Stimulated activated CD4-positive, alpha-beta T cell treated with anti-CD3 and anti-CD28 coated beads, TNF-alpha, amount 100 ng/mL, for 1 hour (primary cell): ENCODE measurements around the gene STRIP1.
A peak's percentile ranks its signal among the peaks of the same experiment; 100 is the strongest.
"Not testable (repeated sequence)": the region's sequence is repeated elsewhere in the genome, so short reads cannot be mapped to it uniquely, and the experiment has no call there.

Experiments
- DNase-seq, 3 donors: peaks; one replicate each; pipeline ENCODE4 v3.0.0-alpha.2; 2020; ENCODE audit warnings: low read depth in 3 of 3, low spot score in 1 of 3

The STRIP1 gene

GRCh38 chr1:110067893-110068645 lies 33.6 kb downstream of the STRIP1 start:
- DNase-seq: no peak

GRCh38 chr1:110068646-110069403 lies 34.4 kb downstream of the STRIP1 start:
- DNase-seq: no peak

- no peak for DNase-seq
Observed at GRCh38 chr1:110069404-110070281, 35.2 kb downstream of the STRIP1 start.

GRCh38 chr1:110070282-110070669 lies 35.9 kb downstream of the STRIP1 start:
- DNase-seq: no peak

GRCh38 chr1:110070671-110071242 lies 36.3 kb downstream of the STRIP1 start, which contains the start of gene ALX3:
TSS of gene ALX3 (minus strand) at chr1:110070672. CDS start at chr1:110070612, 60 bp downstream.
- DNase-seq: no peak

DNA sequence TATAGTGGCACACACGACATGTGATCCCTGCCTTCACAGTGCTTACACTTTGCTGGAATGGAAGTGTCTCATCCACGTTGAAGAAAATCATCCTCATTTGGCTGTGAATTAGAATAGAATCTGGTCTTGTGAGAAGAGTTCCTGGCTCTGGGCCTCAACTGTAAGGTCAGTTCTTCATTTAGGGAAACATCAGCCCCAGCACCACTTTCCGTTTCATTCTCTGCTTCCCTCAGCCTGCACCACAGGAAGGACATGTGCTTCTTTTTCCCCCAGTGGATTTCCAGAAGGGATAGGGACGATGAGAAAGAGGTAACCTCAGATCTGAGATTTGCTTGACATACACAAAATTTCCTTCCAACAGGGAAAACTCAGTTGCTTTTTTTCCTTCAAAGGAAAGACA lies 39.7 kb downstream of the STRIP1 start:
- DNase-seq: no peak

DNA sequence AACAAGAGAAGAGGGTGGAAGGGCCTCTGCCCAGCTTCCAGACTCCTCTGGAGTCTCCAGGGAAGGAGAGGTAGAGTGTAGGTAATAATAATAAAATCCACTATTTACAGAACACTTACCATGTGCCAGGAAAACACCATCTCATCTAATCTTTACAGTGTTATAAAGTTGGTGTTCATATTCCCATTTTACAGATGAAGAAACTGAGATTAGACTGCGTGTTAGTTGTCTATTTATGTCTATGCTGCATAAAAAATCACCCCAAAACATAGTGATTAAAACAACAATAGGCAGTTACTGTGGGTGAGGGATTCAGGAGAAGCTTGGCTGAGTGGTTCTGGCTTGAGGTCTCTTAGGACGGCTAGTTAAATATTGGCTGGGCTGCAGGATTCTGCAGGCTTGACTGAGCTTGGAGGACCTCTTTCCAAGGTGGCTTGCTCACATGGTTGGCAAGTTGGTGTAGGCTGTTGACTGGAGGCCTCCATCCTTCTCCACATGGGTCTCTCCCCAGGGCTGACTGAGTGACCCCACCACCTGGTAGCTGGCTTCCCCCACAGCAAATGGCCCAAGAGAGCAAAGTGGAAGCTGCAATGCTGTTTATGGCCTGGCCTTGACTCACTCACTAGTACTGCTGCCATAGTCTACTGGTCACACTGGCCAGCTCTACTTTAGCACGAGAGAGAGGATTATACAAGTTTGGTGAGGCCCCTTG lies 42.5 kb downstream of the STRIP1 start:
- no peak for DNase-seq

DNA sequence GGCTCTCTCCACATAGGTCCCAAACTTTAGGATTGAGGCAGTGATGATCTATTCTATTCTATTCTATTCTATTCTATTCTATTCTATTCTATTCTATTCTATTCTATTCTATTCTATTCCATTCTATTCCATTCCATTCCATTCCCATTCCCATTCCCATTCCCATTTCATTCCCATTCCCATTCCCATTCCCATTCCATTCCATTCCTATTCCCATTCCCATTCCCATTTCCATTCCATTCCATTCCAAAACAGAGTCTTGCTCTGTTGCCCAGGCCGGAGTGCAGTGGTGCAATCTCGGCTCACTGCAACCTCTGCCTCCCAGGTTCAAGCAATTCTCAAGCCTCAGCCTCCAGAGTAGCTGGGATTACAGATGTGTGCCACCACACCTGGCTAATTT lies 45.6 kb downstream of the STRIP1 start:
- DNase-seq: not testable (repeated sequence)

- no peak for DNase-seq
Observed at GRCh38 chr1:110081061-110081460, 46.6 kb downstream of the STRIP1 start.

DNA sequence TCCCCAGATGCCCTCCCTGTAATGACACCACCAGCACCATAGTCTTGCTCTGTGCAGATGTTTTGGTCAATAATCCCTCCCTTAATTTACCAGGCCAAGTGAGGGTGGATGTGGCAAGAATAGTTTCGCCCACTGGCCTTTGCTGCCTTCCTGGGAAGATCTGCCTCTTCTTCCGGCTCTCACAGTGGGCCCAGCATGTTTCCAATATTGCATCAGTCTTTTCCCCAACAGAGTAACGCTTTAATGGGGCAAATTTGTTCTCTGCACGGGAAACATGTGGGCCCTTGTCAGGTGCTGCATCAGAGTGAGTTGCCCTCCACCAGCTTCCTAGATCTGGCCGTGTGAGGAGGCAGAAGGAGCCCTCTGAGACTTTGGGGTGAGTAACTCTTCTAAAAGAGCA lies 48.1 kb downstream of the STRIP1 start:
- no peak for DNase-seq

GRCh38 chr1:110083061-110083865 lies 48.8 kb downstream of the STRIP1 start:
- no peak for DNase-seq

DNA sequence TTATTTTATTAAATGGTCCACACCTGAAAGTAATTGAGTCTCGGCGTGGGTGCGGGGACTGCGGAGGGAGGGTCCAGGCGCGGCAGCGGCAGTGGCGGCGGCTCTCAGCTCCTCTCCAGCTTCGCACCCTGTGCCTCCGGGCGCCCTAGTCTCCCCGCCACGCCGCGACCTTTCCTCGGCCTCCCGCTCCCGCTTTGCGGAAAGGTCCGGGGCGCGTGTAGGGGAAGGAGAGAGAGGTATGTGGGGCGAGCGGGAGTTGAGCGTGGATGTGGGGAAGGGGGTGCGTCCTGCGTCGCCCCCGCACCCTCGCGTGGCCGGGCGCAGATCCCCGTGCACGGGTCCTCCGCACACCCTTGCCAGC lies 49.4 kb downstream of the STRIP1 start:
- DNase-seq: no peak

DNA sequence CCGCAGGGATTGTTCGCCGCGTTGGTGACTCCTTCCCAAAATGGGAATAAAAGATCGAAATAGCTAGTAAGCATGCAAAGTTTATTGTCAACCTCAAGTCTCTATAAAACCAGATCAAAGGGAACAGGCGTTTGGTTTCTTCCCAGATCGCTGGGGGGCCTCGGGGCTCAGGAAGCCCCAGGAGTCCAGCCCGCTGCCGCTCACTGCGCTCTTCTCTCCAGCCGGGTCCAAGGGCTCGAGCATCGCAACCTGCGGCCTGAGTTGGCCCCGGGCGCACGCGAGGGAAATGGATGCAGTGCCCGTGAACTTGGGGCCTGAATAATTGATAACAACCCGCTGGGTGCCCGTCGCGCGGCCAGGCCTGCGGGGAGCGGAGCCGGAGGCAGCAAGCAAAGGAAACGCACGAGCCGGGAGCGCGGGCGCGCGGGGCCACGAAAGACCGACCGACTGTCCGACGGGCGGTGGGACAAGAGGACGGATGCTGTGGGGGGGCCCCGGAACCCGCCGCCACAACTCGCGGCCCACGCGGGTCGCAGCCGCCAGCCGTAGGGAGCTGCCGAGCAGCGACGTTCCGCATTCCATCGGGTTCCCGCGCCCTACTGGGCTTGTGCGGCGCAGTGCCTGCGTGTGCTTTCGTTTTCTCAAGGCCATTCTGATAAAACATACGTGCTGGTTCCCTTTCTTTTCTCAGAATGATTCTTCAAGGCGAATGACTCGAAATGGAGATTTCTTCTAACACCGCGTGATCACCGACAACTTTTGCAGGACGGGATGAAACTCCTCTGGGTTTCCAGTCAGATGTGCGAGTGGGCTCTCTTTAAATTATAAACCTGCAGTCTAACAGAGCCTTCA lies 50.0 kb downstream of the STRIP1 start:
- DNase-seq: no peak

DNA sequence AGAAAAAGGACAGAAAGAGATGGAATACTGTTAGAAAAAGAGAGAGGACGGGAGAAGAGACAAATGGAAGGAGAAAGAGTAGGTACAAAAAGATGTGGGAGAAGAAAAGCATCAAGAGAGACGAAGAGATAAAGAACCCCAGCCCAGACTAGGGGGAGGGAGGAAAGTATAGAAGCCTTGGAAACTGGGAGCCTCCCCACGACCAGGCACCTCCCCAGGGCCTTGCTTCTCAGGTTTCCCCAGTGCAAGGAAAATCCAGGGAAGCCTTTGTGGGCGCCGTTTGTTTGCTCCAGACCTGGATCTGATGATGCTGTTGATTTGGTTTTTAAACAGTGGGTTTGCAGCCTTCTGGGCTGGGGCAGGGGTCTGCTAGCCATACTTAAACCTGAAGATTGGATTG lies 51.2 kb downstream of the STRIP1 start:
- DNase-seq: no peak

GRCh38 chr1:110086961-110087360 lies 52.5 kb downstream of the STRIP1 start:
- no peak for DNase-seq

GRCh38 chr1:110087812-110088738 lies 53.7 kb downstream of the STRIP1 start:
- DNase-seq: peak in 1 of 3 donors; percentile 15

GRCh38 chr1:110088739-110089316 lies 54.4 kb downstream of the STRIP1 start:
- no peak for DNase-seq
